C4-2B (cell line): ENCODE measurements around the gene OSBPL6.

Experiments used
- ZFX ChIP-seq: fragments of 450-650 bp; IDR thresholded peaks from 2 replicates; pipeline ENCODE4 v1.6.1; 2017
- TF ChIP-seq, protein P1 (sequence below): fragments of 450-650 bp; conservative IDR thresholded peaks from 2 replicates; pipeline ENCODE4 v1.5.1; 2017; ENCODE audit warnings: mild to moderate bottlenecking

- TF ChIP-seq, protein P1, sequence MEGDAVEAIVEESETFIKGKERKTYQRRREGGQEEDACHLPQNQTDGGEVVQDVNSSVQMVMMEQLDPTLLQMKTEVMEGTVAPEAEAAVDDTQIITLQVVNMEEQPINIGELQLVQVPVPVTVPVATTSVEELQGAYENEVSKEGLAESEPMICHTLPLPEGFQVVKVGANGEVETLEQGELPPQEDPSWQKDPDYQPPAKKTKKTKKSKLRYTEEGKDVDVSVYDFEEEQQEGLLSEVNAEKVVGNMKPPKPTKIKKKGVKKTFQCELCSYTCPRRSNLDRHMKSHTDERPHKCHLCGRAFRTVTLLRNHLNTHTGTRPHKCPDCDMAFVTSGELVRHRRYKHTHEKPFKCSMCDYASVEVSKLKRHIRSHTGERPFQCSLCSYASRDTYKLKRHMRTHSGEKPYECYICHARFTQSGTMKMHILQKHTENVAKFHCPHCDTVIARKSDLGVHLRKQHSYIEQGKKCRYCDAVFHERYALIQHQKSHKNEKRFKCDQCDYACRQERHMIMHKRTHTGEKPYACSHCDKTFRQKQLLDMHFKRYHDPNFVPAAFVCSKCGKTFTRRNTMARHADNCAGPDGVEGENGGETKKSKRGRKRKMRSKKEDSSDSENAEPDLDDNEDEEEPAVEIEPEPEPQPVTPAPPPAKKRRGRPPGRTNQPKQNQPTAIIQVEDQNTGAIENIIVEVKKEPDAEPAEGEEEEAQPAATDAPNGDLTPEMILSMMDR: no peak
- TF ChIP-seq ZFX: no peak
Measured at GRCh38 chr2:178374865-178375264, 180.6 kb downstream of the OSBPL6 start.
